IgD-negative memory B cell (primary cell): ENCODE data around the gene ZMYND10. TPM values are rescaled to one million over a fixed set of nuclear protein-coding genes. Genes with fewer than 3 reads are reported as not detected.
"Not testable (repeated sequence)": the region's sequence is repeated elsewhere in the genome, so short reads cannot be mapped to it uniquely, and the experiment has no call there.

ENCODE experiments used
- H3K27ac Mint-ChIP-seq, 3 donors: one replicate each; pipeline ENCODE4 v1.8.0; 2020 to 2022; ENCODE audit warnings: mild to moderate bottlenecking in 3 of 3, mixed read lengths in 3 of 3, moderate library complexity in 1 of 3
- H3K27me3 Mint-ChIP-seq: one replicate; pipeline ENCODE4 v1.8.0; 2021; ENCODE audit warnings: mixed read lengths
- H3K36me3 Mint-ChIP-seq: one replicate; pipeline ENCODE4 v1.8.0; 2020; ENCODE audit warnings: mild to moderate bottlenecking, mixed read lengths
- H3K4me1 Mint-ChIP-seq, 3 donors: one replicate each; pipeline ENCODE4 v1.8.0; 2020 to 2022; ENCODE audit warnings: mixed read lengths in 3 of 3, mild to moderate bottlenecking in 1 of 3
- H3K4me3 Mint-ChIP-seq, 4 donors: one replicate each; pipeline ENCODE4 v1.8.0; 2020 to 2022; ENCODE audit warnings: mild to moderate bottlenecking in 4 of 4, mixed read lengths in 4 of 4, moderate library complexity in 3 of 4
- H3K9me3 Mint-ChIP-seq, 3 donors: one replicate each; pipeline ENCODE4 v1.8.0; 2020 to 2021; ENCODE audit warnings: mixed read lengths in 3 of 3, mild to moderate bottlenecking in 1 of 3
- polyA plus RNA-seq: library from polyadenylated mRNA; unstranded; fragments of 300-500 nt; fragmentation: Illumina TruSeq; gene quantifications from one replicate; pipeline ENCODE4 v1.2.3, GENCODE V29; 2021

The ZMYND10 gene
- polyA plus RNA-seq, 1 donor from 2014 or later, result not detected

DNA sequence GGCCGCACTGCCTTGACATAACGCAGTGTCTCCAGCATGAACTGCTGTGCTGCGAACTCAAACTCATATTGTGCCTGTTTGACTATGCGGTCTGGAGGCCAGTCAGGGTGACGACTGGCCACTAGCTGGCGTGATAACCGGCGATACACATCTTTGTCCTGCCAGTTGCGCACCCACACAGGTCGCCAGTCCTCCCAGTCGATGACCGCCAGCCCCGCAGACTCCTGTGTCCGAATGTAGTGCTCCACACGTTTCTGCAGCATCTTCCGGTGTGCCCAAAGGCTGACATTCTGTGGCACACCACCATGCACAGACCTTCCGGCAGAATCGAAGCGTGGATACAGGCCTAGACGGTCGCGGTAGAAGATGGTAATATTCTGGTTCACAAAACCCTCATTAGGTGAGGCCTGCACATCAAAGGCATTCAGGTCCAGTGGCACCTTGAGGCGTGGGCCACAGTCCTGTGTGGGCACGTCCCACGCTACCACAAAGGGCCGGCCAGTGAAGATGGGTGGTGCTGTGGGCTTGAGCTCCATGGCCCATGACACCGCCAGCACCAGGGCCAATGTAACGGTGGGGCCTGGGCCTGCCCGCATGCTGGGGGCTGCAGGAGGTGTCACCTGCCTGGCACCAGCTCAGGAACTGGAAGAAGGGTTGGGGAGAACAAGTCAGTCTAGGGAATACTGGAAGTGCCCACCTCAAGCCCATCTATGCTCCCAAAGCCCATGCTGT, 25.5 kb downstream of the ZMYND10 start:
- Mint-ChIP-seq H3K27ac (peak overlapping the region; percentile 33 to 88 (median 82)), H3K4me3 (peak overlapping the region; percentile 89 to 98 (median 93)), H3K27me3 (no peaks in the 10 kb centered on the region), H3K9me3 (no peaks in the 10 kb centered on the region), H3K36me3 (peaks cover 2% of the 10 kb centered on the region), H3K4me1 (peaks cover 25 to 41% (median 28%) of the 10 kb centered on the region in 3 donors)

DNA sequence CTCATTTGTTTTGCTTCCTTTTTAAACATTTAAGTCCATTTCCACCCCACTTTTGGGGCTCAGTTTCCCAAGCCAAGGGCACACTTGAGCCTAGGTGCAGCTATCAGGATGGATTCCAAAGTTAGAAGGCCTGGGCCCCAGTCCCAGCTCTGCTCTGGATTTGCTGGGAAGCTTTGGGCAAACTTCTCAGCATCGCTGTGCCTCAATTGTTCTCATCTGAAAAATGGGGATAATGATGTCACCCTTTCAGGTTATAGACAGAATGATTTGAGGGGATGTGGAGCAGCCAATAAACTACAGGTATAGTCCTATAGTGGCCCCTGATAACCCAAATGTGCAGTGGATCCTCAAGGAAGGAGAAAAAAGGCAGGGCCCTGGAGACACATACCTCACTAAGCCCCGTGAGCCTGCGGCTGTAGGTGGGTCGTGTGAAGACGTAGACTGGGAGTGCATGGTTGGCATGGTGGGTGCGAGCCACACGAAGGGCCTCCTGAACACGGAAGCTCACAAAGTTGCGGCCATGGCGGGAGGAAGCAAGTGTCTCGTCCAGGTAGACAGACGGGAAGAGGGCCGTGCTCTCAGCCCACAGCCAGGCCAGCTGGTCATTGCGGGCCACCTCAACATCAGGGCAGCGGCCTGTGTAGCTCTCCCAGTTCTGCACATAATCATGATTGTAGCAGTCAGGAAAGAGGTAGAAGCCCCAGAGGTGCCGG, 26.2 kb downstream of the ZMYND10 start:
- Mint-ChIP-seq H3K9me3 (no peaks in the 10 kb centered on the region), H3K4me3 (peak overlapping the region in 2 of 4 donors; percentile 48 to 92), H3K27ac (peak overlapping the region in 1 of 3 donors; percentile 82), H3K36me3 (peaks cover 2% of the 10 kb centered on the region), H3K27me3 (no peaks in the 10 kb centered on the region), H3K4me1 (peaks cover 24 to 35% (median 25%) of the 10 kb centered on the region in 3 donors)

DNA sequence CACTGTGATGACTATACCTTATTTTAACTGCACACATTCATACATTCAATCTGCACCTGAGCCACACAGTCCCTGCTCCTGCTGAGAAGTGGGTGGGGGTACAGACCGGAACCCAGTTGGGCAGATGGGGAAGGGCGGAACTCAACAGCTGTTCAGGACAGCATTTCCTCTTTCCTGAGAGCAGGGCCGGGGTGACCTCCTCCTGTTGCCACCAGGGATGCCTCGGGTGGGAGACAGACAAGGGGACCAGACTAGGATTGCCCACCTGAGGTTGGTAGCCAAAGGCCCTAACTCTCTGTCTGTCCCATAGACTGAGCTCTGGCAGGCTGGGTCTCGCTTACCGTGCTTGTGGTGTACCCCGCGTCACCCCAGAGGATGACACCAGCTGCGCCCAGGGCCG, 26.9 kb downstream of the ZMYND10 start:
- Mint-ChIP-seq H3K36me3 (peaks cover 2% of the 10 kb centered on the region), H3K27ac (peak overlapping the region in 2 of 3 donors; percentile 73 to 82), H3K4me3 (peak overlapping the region in 3 of 4 donors; percentile 52 to 92 (median 78)), H3K27me3 (no peaks in the 10 kb centered on the region), H3K4me1 (peaks cover 24 to 39% (median 25%) of the 10 kb centered on the region in 3 donors), H3K9me3 (no peaks in the 10 kb centered on the region)

DNA sequence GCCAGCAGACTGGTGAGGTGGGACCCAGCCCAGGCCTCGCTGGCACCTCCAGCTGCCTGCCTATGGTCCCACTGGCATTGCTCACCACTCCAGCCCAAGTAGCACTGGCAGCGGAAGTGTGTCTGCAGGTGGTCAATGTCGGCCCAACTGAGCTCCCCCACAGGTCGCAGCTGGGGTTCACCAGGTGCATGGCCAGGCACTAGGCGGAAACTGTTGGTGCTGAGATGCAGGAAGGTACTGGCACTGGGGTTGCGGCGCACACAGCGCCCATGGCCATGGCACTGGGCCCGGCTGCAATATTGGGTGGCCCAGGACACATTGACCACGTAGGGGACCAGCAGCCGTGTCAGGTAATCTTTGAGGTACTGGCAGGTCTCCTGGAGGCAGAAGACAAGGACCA, 27.4 kb downstream of the ZMYND10 start:
- Mint-ChIP-seq H3K4me3 (peak overlapping the region in 2 of 4 donors; percentile 78 to 92), H3K36me3 (peaks cover 2% of the 10 kb centered on the region), H3K27ac (peak overlapping the region in 1 of 3 donors; percentile 82), H3K27me3 (no peaks in the 10 kb centered on the region), H3K4me1 (peaks cover 24 to 39% (median 25%) of the 10 kb centered on the region in 3 donors), H3K9me3 (no peaks in the 10 kb centered on the region)

DNA sequence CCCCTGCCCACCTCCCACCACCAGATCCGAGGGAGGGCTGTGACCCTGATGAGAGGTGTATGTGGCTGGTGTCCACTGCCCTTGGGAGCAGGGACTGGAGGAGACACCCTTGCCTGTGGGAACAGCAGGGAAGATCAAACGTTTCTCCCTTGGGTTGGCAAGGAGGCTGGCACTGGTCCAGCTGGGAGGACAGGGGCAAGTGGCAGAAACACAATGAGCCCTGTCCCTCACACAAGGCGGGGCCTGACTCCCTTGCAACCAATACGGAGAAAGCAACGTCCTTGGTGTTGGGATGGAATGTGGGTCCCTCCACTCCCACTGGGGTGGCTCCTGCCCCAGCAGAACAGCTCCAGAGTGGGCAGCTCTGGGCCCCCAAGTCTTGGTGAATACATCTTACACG, 28.2 kb downstream of the ZMYND10 start:
- H3K4me1 Mint-ChIP-seq, result peaks cover 21 to 39% (median 24%) of the 10 kb centered on the region in 3 donors
- no peaks in the 10 kb centered on the region for H3K9me3 Mint-ChIP-seq
- peak overlapping the region in 1 of 3 donors; percentile 78 for H3K27ac Mint-ChIP-seq
- no peaks in the 10 kb centered on the region for H3K27me3 Mint-ChIP-seq
- H3K4me3 Mint-ChIP-seq, result peak overlapping the region in 1 of 4 donors; percentile 82
- peaks cover 2% of the 10 kb centered on the region for H3K36me3 Mint-ChIP-seq

DNA sequence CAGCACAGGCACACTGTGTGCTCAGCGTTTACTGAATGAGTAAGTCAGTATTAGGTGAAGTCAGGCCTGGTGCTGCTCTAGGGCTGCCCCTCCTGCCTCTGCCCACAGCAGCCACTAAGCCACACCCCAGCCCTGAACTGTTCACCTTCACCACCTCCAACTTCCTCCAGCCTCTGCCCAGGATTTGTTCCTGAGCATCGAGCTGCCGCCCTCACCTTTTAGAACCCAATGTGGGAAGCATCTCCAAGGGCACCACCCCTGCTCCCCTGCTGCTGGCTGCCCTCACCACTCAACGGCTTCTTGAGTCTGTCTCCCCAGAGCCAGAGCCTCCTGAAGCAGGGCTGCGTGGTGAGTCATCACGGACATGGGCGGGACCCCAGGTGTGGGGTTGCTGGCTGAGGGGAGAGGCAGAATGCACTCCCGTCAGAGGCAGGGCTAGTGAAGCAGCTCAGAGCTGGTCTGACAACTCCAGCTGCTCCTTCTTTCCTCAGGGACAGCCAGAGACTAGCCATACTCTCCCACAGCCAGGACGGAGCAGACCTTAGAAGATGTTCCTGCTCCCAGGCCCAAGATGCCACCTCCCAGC, 28.8 kb downstream of the ZMYND10 start:
- Mint-ChIP-seq H3K9me3 (no peaks in the 10 kb centered on the region), H3K27me3 (no peaks in the 10 kb centered on the region), H3K4me1 (peaks cover 20 to 39% (median 24%) of the 10 kb centered on the region in 3 donors), H3K27ac (peak overlapping the region; percentile 65 to 78 (median 68)), H3K36me3 (peaks cover 2% of the 10 kb centered on the region), H3K4me3 (peak overlapping the region; percentile 45 to 86 (median 79))

DNA sequence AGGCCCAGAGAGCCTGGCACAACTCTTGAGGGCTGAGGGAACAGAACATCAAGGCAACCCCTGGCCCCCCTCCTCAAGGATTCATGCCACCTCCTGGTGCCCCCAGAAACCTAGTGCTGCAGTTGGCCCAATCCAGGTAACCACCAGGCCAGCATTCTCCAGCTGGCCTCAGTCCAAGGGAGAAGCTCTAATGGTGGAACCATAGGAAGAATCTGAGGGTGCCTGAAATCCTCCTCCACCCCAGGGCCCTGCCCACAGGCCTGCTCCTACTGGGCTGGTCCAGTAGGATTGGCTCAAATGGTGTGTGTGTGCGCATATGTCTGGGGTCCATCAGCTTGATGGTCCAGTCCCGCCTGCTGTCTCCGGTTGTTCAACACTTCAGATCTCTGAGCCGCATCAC, 30.7 kb downstream of the ZMYND10 start:
- Mint-ChIP-seq H3K36me3 (peaks cover 2% of the 10 kb centered on the region), H3K27me3 (no peaks in the 10 kb centered on the region), H3K4me3 (no peak overlapping the region), H3K27ac (no peak overlapping the region), H3K4me1 (peaks cover 14 to 31% (median 18%) of the 10 kb centered on the region in 3 donors), H3K9me3 (no peaks in the 10 kb centered on the region)

DNA sequence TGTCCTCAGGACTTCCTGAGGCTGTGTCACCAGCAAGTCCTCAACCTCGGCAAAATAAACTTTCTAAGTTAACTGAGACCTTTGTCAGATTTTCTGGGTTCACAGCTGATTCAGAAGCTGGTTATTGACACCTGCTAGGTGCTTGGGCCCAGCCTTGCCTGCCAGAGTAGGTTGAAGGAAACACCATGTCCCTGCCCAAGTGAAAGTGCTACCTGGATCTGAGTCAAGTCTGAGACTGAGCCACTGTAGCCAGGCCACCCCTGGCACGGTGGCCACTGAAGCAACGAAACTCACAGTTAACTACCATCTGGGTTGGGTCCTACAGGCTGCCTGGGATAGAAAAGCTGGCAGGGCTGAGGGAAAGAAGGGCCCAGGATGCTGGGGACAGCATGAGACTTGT, 31.2 kb downstream of the ZMYND10 start:
- Mint-ChIP-seq H3K4me1 (peaks cover 12 to 28% (median 16%) of the 10 kb centered on the region in 3 donors), H3K27ac (peak overlapping the region in 1 of 3 donors; percentile 26), H3K4me3 (no peak overlapping the region), H3K27me3 (no peaks in the 10 kb centered on the region), H3K9me3 (no peaks in the 10 kb centered on the region), H3K36me3 (peaks cover 2% of the 10 kb centered on the region)

DNA sequence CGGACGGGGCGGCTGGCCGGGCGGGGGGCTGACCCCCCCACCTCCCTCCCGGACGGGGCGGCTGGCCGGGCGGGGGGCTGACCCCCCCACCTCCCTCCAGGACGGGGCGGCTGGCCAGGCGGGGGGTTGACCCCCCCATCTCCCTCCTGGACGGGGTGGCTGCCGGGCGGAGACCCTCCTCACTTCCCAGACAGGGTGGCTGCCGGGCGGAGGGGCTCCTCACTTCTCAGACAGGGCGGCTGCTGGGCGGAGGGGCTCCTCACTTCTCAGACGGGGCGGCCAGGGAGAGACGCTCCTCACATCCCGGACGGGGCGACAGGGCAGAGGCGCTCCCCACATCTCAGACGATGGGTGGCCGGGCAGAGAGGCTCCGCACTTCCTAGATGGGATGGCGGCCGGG, 33.5 kb downstream of the ZMYND10 start:
- H3K9me3 Mint-ChIP-seq, H3K36me3 Mint-ChIP-seq, H3K4me3 Mint-ChIP-seq, H3K27ac Mint-ChIP-seq, H3K27me3 Mint-ChIP-seq: not testable (repeated sequence)
- H3K4me1 Mint-ChIP-seq, result peaks cover 9 to 14% (median 10%) of the 10 kb centered on the region in 3 donors

DNA sequence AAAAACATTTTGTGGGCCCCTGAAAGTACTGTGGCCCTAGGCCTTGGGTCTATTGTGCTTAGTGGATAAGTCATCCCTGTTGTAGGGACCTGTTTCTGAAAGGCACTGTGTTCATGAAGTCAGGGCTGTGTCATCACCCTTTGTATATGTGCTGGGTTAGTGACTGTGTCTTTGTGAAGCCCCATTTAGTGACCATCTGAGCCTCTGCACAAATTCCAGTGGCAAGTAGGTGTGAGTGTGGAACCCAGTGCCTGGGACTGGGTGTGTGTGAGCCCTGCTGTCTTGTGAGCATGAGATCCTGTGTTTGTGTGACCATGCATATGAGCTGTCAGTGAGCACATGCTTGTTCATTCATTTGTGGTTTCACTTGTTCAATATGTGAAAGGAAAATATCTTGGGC, 40.9 kb downstream of the ZMYND10 start:
- no peaks in the 10 kb centered on the region for H3K36me3 Mint-ChIP-seq
- peak overlapping the region in 1 of 4 donors; percentile 50 for H3K4me3 Mint-ChIP-seq
- H3K27ac Mint-ChIP-seq, result peak overlapping the region in 1 of 3 donors; percentile 46
- H3K9me3 Mint-ChIP-seq, result no peaks in the 10 kb centered on the region
- peaks cover 7 to 13% (median 9%) of the 10 kb centered on the region in 3 donors for H3K4me1 Mint-ChIP-seq
- H3K27me3 Mint-ChIP-seq, result no peaks in the 10 kb centered on the region

DNA sequence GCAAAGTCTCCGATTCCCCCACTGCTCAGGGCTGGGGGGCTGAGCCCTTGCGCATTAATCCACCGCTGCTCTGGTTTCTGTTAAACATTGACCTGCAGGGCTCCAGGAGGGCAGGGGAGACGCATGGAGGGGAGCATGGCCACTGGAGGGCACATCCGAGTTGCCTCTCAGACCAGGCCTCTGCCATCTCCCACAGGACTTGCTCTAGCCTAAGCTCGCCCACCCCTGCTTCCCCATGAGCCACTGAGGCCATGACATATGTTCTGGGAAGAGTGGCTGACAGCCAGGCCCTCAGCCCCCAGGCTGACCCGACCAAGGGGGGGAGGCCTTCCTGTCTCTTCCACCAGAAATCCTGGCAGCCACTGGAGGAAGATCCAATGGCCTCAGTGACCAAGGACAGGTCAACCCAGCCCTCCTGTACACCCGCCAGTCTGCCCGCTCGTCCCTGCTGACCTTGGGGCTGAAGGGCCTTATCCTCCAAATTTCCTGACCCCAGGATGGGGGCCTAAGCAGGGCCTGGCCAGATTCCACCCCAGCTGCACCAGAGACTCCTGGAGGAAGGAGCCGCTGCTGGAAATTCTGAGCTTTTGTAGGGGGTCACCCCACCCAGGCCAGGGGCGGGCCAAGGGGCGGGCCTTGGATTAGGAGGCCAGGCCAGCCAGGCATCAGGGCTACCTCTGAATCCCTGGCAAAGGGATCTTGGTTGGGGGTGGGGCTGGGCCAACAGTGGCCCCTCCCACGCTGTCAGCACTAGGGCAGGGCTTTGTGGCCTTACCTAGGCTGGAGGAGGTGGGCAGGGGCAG, 42.3 kb downstream of the ZMYND10 start, which contains the start of gene HYAL1:
Gene HYAL1, minus strand, starts transcription at position 562 of the 803 bp plus-strand sequence. CDS start 618 bp downstream, outside the sequence.
- Mint-ChIP-seq H3K36me3 (no peaks in the 10 kb centered on the region), H3K27me3 (no peaks in the 10 kb centered on the region), H3K4me3 (peak within 1 kb of the TSS in 1 of 4 donors; percentile 50), H3K9me3 (no peaks in the 10 kb centered on the region), H3K4me1 (peaks cover 8 to 16% (median 12%) of the 10 kb centered on the region in 3 donors), H3K27ac (no peak within 1 kb of the TSS)

DNA sequence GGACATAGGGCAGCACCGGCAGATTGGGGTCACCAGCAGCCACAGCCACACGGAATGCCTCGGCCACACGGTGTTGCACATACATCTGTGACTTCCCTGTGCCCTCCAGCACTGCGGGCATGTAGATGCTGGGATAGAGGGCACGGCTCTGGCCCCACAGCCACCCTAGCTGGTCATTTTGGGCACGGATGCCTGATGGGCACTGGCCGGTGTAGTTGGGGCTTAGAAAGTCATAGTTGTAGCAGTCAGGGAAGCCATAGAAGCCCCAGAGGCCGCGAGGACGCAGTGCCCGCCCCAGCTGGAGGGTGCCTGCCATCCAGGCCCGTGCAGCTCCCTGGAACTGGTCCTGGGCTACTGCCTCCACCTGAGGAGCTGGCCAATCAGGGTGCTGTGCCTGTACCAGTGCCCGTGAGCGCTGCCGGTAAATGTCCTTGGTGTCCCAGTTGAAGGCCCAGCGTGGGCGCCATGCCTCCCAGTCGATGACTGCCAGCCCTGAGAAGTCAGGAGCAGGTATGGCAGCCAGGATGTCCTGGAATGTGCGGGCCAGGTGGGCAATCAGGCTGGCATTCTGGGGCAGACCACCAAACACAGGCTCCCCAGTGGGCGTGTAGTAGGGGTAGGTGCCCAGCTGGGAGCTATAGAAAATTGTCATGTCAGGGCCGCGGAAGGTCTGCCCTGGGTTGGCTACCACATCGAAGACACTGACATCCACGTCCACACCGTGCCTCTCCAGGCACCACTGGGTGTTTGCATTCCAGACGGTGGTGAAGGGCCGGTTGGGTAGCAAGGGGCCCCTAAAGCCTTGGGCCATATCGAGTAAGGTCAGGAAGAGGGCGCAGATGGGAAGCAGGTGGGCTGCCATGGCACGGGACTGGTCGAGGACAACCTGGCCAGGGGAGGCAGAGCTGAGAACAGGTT, 43.2 kb downstream of the ZMYND10 start:
- H3K4me3 Mint-ChIP-seq, result peak overlapping the region in 1 of 4 donors; percentile 54
- no peak overlapping the region for H3K27ac Mint-ChIP-seq
- H3K27me3 Mint-ChIP-seq, result no peaks in the 10 kb centered on the region

DNA sequence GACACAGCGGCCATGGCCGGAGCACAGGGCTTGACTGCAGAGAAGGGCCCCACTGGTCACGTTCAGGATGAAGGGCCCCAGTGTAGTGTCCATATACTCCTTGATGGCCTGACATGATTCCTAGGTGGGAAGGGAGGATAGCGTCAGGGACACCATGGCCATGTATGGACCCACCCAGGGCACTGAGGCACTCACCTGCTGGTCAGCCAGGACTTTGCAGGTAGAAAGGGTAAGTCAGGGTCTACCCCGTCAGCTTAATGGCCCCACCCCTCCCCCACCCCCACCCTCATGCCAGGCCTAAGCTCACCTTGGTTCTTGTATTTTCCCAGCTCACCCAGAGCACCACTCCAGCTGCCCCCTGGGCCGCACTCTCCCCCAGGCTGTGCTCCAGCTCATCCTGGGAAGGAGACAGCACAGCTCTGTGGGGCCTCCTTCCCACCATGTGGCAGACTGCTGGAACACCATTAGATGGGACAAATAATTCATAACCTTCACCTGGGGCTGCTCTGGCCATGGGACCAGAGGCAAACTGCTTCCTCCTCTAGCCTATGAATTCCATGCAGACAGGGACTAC, 44.8 kb downstream of the ZMYND10 start:
- peaks cover 12 to 23% (median 18%) of the 10 kb centered on the region in 3 donors for H3K4me1 Mint-ChIP-seq
- H3K4me3 Mint-ChIP-seq, result peak overlapping the region in 2 of 4 donors; percentile 29 to 83
- H3K27ac Mint-ChIP-seq, result peak overlapping the region in 2 of 3 donors; percentile 23 to 98
- no peaks in the 10 kb centered on the region for H3K9me3 Mint-ChIP-seq
- H3K27me3 Mint-ChIP-seq, result no peaks in the 10 kb centered on the region
- H3K36me3 Mint-ChIP-seq, result no peaks in the 10 kb centered on the region

More for the DNA sequence above, 43.2 kb downstream of the ZMYND10 start:
- peaks cover 12 to 23% (median 16%) of the 10 kb centered on the region in 3 donors for H3K4me1 Mint-ChIP-seq
- H3K36me3 Mint-ChIP-seq, result no peaks in the 10 kb centered on the region
- H3K9me3 Mint-ChIP-seq, result no peaks in the 10 kb centered on the region
